Pancreas (tissue), 10 donors: ENCODE data around the gene CNGA3. TPM values are rescaled to one million over a fixed set of nuclear protein-coding genes. Genes with fewer than 3 reads are reported as not detected.
"Not testable (repeated sequence)": the region's sequence is repeated elsewhere in the genome, so short reads cannot be mapped to it uniquely, and the experiment has no call there.

Source experiments
- ATAC-seq, 4 donors: fragments of 200-7000 bp; cut with Tn5 transposase; one replicate each; pipeline versions ENCODE4 v1.8.0 to v1.9.1; 2020; ENCODE audit warnings: mild to moderate bottlenecking in 4 of 4, moderate library complexity in 4 of 4
- DNase-seq, 6 donors: peaks; one replicate each; pipeline ENCODE4 v3.0.0-alpha.2; 2020
- FAIRE-seq: peaks from 2 replicates; lab custom pipeline; 2012; peaks lifted over from hg19 to GRCh38; lab: Jason Lieb, UNC
- H3K27ac ChIP-seq, 4 donors: fragments of 200-600 bp; sonication (generic); 1 replicate in 3 of 4; 2 replicates in 1 of 4; pipeline versions ENCODE4 v1.5.0 to v1.8.0; 2020
- H3K27me3 ChIP-seq, 4 donors: fragments of 200-600 bp; one replicate each; pipeline ENCODE4 v1.8.0; 2021
- H3K36me3 ChIP-seq, 3 donors: fragments of 200-600 bp; sonication (generic) in 1 of 3; one replicate each; pipeline versions ENCODE4 v1.5.0 to v1.8.0; 2020 to 2021
- H3K4me1 ChIP-seq, 3 donors: fragments of 200-600 bp; one replicate each; pipeline ENCODE4 v1.8.0; 2021
- H3K4me3 ChIP-seq, 4 donors: fragments of 200-600 bp; sonication (generic) in 2 of 4; one replicate each; pipeline versions ENCODE4 v1.5.0 to v1.8.0; 2020 to 2021
- H3K9me3 ChIP-seq, 4 donors: fragments of 200-600 bp; one replicate each; pipeline ENCODE4 v1.8.0; 2021
- WGBS, 2 donors: extraction: QIAGEN DNeasy Blood & Tissue Kit; methylation state at CpG; one replicate each; pipeline ENCODE4 v1.1.7; 2013; 5-methylcytosine and 5-hydroxymethylcytosine counted together
- intact Hi-C, 3 donors: fragments of 100-400 bp; cut with DNase I; formaldehyde crosslinking; loops; one replicate each; pipeline versions ENCODE4 v1.11.1 to v1.14.2; 2022
- polyA plus RNA-seq, 2 donors: library from polyadenylated mRNA; stranded (reverse); fragments of 200-250 nt; gene quantifications; one replicate each; pipeline ENCODE4 v1.2.3, GENCODE V29; 2013
- total RNA-seq, 6 donors: library from RNA; stranded (reverse); fragmentation: NEBNext Ultra II Directional in 4 of 6; extraction: Animal tissue kit (Norgen Biotek cat#: 25700) in 4 of 6; gene quantifications; one replicate each; pipeline versions ENCODE4 v1.2.1 to v1.2.4, GENCODE V29; 2021 to 2023
- TF ChIP-seq, protein P1 (sequence below), 4 donors: fragments of 200-600 bp; sonication (generic) in 3 of 4; IDR thresholded peaks; one replicate each; pipeline versions ENCODE4 v1.5.0 to v1.8.0; 2021; ENCODE audit warnings: antibody characterized with exemption in 4 of 4
- donor health status: healthy with polysubstance abuse.
- donor health status: DM: no; HTN: no; CAD: no; lungs with moderate emphysema.
- donor health status: DM: no; HTN: no; CAD: no.
- donor health status: control.
- donor health status: control.
- donor health status: Bipolar disorder and iron deficiency.
- donor health status: DM: yes; HTN: yes; CAD: no.
- donor health status: DM: no; HTN: no; CAD: no.
- donor health status: DM: no; HTN: no; CAD: no.
- donor health status: DM: yes; HTN: yes; CAD: no.

Gene CNGA3
- total and polyA plus RNA-seq, 8 donors, result 0.09 to 1.5 (median 0.28) TPM

DNA sequence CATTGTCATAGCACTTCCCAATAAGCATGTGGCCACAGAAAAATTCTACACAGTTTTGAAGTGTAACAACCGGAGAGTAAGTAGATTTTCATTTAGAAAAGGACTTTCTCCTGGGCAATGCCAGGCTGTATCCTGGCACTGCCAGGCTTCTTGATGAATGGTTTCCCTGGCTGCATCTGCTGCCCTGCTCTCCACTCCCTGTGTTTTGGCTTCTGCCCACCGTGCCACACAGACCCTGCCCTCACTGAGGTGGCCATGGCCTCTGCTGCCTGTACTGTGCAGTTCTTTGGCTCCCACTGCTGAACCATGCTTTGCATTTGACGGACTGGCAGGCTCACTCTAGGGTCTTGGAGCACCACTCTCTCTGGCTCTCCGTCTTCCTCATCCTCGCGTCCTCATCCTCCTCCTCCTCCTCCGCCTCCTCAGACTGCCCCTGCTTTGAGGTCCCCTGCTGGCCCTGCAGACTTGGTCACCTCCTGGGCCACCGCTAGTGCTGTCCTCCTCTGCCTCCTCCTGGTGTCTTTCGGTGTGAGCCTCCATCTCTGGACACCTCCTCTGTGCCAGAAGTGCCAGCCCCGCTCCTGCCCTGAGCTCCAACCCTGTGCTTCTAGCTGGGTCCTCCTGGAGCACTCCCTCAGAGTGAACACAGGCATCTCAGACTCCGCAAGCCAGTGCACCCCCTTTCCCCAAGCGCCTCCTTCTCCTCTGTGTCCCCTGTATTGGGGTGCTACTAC is 45.9 kb upstream of the CNGA3 start:
- H3K36me3 ChIP-seq, result no peaks in the 10 kb centered on the region
- FAIRE-seq (no peak), ATAC-seq (no peak), DNase-seq (no peak)
- no peaks in the 10 kb centered on the region for H3K27me3 ChIP-seq
- WGBS, 2 donors, result 77 to 85% methylated on average over 12 of the region's 12 CpGs
- no peaks in the 10 kb centered on the region for H3K9me3 ChIP-seq
- H3K4me1 ChIP-seq, result peaks cover 0 to 7% (median 5%) of the 10 kb centered on the region in 3 donors
- TF ChIP-seq, protein P1, sequence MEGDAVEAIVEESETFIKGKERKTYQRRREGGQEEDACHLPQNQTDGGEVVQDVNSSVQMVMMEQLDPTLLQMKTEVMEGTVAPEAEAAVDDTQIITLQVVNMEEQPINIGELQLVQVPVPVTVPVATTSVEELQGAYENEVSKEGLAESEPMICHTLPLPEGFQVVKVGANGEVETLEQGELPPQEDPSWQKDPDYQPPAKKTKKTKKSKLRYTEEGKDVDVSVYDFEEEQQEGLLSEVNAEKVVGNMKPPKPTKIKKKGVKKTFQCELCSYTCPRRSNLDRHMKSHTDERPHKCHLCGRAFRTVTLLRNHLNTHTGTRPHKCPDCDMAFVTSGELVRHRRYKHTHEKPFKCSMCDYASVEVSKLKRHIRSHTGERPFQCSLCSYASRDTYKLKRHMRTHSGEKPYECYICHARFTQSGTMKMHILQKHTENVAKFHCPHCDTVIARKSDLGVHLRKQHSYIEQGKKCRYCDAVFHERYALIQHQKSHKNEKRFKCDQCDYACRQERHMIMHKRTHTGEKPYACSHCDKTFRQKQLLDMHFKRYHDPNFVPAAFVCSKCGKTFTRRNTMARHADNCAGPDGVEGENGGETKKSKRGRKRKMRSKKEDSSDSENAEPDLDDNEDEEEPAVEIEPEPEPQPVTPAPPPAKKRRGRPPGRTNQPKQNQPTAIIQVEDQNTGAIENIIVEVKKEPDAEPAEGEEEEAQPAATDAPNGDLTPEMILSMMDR (IDR thresholded peaks at IDR 0.05), result no peak
- H3K4me3 ChIP-seq, result no peak overlapping the region
- intact Hi-C loops, result no loop called here
- H3K27ac ChIP-seq, result no peak overlapping the region

DNA sequence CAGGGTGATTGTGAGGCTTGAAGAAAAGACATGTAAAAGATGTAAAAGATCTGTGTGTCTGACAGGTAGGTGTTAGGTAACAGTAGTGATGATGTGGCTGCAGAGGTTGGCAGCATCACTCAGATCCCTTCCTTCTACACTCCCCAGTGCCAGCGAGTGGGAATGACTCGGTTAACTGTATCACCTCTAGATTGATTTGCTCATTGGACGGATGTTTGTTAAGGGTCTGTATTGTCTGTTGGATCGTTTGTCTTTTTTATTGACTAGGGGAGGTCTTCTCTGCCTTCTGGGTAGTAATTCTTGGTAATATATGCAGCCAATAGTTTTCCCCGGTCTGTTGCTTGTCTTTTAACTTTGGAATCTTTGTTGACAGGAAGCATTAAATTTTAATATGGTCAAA is 44.8 kb upstream of the CNGA3 start:
- Histone ChIP-seq H3K9me3 (no peaks in the 10 kb centered on the region), H3K4me3 (no peak overlapping the region), H3K27me3 (no peaks in the 10 kb centered on the region), H3K36me3 (no peaks in the 10 kb centered on the region), H3K4me1 (peaks cover 0 to under 1% (median 0%) of the 10 kb centered on the region in 3 donors), H3K27ac (no peak overlapping the region)
- ATAC-seq, result no peak
- intact Hi-C loops, result no loop called here
- no peak for DNase-seq
- WGBS, 2 donors, result 39% methylated on average over 5 of the region's 5 CpGs
- TF ChIP-seq, protein P1 (IDR thresholded peaks at IDR 0.05), result no peak
- no peak for FAIRE-seq

DNA sequence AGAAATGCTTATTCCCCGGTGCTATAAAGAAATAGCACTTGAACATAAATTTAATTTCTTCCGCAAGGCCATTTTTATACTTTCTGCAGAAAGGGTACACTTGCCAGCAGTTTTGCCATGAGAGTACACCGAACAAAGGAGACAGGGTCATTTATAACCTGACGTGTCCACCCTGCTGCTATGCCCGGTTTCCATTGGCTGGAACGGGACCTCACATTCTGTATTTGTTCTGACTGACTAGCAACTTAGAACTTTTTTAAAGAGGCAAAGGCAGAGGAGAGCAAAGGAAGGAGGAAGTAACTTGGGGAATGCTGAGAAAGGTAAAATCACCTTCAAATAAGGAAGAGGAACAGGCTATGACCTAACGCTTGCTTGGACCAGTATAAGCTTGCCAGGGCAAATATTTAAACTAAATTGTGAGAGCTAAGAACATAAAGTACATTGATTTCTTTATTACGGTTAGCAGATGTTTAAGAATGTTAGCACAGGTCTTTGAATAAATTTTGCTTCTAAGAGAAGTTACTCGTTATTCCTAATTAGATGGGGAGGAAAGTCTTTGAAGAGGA is 39.0 kb upstream of the CNGA3 start:
- H3K36me3 ChIP-seq, H3K27me3 ChIP-seq, H3K27ac ChIP-seq, H3K9me3 ChIP-seq, H3K4me3 ChIP-seq, intact Hi-C loops, ATAC-seq, H3K4me1 ChIP-seq: not testable (repeated sequence)
- WGBS, 2 donors, result 33 to 50% methylated on average over 9 of the region's 9 CpGs
- peak in 1 of 6 donors; percentile 24 for DNase-seq
- peak; percentile 85 for FAIRE-seq

DNA sequence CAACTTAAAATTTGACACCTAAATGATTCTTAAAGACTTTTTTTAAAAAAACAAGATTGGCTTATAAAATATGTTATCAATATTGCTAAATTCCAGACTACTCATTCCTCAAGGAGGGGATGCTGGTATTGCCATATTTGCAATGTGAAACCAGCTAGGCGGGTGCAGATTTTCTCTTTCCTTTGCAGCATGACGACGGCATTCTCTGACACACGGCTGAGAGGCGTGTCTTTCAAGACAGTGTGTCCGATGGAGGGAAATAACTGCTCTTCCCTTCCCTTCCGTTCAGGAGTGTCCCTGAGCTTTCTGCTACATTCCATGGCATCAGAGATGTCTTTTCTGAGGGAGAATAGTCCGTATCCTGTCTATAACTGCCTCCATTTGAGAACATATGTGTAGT is 38.2 kb upstream of the CNGA3 start:
- intact Hi-C loops, result no loop called here
- Histone ChIP-seq H3K27me3 (no peaks in the 10 kb centered on the region), H3K4me1 (peaks cover 0 to 8% (median 0%) of the 10 kb centered on the region in 3 donors), H3K27ac (no peak overlapping the region), H3K4me3 (no peak overlapping the region), H3K36me3 (no peaks in the 10 kb centered on the region), H3K9me3 (no peaks in the 10 kb centered on the region)
- ATAC-seq, result no peak
- DNase-seq, result no peak
- FAIRE-seq, result no peak
- TF ChIP-seq, protein P1 (IDR thresholded peaks at IDR 0.05), result no peak
- WGBS, 2 donors, result 72 to 78% methylated on average over 8 of the region's 8 CpGs

DNA sequence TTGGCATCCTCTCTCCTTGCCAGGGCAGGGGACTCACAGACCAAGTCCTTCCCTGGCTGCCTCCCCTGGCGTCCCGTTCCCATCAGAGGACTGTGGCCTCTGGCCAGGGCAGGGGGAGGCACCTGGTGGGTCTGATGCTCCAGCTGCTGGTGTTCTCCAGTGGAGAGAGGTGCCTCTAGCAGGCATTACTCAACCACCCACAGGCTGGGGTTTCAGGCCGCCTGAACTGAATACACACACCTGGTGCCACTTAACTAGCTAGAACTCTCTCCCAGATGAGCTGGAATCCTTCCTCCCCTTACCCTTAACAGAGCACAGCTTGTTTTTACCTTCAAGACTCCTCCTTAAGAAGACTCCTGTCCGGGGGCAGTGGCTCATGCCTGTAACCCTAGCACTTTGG is 37.7 kb upstream of the CNGA3 start:
- Histone ChIP-seq H3K4me3 (no peak overlapping the region), H3K27ac (no peak overlapping the region), H3K9me3 (no peaks in the 10 kb centered on the region), H3K27me3 (no peaks in the 10 kb centered on the region), H3K4me1 (peaks cover 0 to 8% (median 0%) of the 10 kb centered on the region in 3 donors), H3K36me3 (no peaks in the 10 kb centered on the region)
- no peak for DNase-seq
- no peak for ATAC-seq
- TF ChIP-seq, protein P1 (IDR thresholded peaks at IDR 0.05), result no peak
- intact Hi-C loops, result no loop called here
- FAIRE-seq, result no peak
- 67 to 83% methylated on average over 4 of the region's 4 CpGs for WGBS, 2 donors
